ENCODE results near the gene CDKL5. TPM values are rescaled to one million over a fixed set of nuclear protein-coding genes. Genes with fewer than 3 reads are reported as not detected.

CDKL5 gene
- total and polyA plus RNA-seq, 9 donors, result 3.5 to 7.4 (median 4.8) TPM

DNA sequence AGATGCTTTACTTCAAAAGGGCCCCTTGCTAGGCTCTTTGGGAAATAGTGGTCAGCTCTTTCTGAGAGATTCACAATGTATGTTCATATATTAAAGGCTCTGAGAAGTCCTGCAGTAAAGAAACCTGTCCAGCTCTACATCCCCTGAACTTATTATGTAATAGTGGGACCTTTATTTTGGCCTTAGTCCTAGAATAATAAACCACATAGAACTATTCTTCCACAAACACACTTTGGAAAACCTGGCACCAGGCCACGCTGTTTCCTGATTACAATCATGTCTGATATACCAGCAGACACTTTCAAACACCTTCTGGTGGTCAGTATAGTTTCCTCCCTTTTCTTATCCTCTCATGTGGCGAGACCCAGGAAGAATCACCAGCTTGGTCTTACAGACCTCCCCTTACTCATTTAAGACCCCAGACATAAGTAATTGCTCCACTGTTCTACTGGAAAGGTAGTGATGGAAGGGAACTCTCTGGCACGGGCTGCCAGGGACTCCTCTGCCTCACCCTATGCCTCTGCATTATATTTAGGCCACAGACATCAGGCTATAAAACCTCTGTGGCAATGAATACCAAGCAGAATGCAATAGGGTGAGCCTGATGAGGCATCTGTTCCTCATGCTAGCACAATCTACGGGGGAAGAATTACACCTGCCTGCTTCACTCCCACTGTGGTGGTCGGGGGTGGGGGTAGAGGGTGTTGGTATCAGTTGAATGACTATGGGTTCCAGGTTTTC, 276.4 kb downstream of the CDKL5 start:
- Histone ChIP-seq H3K4me3 (ENCODE audit: low read length) (no peak overlapping the region), H3K4me1 (ENCODE audit: control insufficient read depth, insufficient read depth, low read length) (no peaks in the 10 kb centered on the region), H3K27ac (ENCODE audit: low read length) (no peak overlapping the region), H3K36me3 (ENCODE audit: control insufficient read depth, insufficient read depth, low read length) (no peaks in the 10 kb centered on the region), H3K9me3 (replicated peaks; ENCODE audit: control insufficient read depth, low read depth, low read length) (no peaks in the 10 kb centered on the region), H3K27me3 (ENCODE audit: control insufficient read depth, insufficient read depth, low read length) (peaks cover 17% of the 10 kb centered on the region)
- DNase-seq, result no peak
- WGBS (ENCODE audit: insufficient coverage), result 78% methylated on average over 1 of the region's 5 CpGs

DNA sequence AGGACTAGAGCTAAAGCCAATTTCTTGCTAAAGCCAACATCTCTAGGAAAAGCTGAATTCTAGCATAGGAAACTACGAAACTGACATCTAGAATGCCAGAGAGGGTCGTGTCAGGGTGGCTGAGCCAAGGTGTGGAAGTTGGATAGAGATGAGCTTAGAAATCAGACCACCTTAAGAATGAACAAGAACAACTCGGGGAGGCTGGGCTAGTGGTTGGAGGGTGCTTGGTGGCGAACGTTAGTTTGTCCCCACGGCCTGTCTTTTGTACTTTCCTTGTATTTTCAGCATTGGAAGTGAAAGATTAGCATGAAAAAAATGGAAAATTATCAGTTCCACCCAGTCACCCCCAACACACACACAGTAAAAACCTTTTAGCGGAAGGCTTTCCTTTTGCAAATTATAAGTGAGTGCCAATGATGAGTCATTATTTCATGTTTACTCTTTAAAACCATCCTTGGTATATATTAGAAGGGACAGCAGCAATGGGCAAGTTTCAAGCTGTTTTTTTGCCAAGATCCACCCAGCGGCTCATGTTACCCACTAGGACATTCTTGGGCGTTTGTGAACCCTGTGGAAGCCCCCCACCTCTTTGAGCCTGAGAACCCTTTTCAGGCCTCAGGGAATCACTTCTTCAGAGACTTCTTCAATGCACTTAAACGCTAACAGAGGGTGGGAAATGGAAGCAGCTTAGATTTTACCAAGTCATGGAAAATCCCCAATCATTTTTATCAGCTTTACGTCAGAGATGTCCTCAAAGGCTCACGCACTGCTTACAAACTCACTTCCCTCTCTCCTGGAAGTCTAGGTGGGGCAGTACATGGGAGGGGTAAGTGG, 277.2 kb downstream of the CDKL5 start:
- Histone ChIP-seq H3K4me1 (ENCODE audit: control insufficient read depth, insufficient read depth, low read length) (no peaks in the 10 kb centered on the region), H3K27ac (ENCODE audit: low read length) (no peak overlapping the region), H3K4me3 (ENCODE audit: low read length) (no peak overlapping the region), H3K9me3 (replicated peaks; ENCODE audit: control insufficient read depth, low read depth, low read length) (no peaks in the 10 kb centered on the region), H3K36me3 (ENCODE audit: control insufficient read depth, insufficient read depth, low read length) (no peaks in the 10 kb centered on the region), H3K27me3 (ENCODE audit: control insufficient read depth, insufficient read depth, low read length) (peaks cover 15% of the 10 kb centered on the region)
- DNase-seq, result peak; percentile 15
- 33% methylated on average over 1 of the region's 12 CpGs for WGBS (ENCODE audit: insufficient coverage)

Other genes with a start within 250 kb of the CDKL5 start
- gene BEND2, start 204.7 kb upstream of the CDKL5 start, total RNA-seq, result not detected
- gene BEND2, start 204.7 kb upstream of the CDKL5 start, polyA plus RNA-seq (ENCODE audit: insufficient read depth in 1 of 8, insufficient read length in 8 of 8, low replicate concordance in 1 of 8), result under 1 TPM in 6 of 8 donors, not detected in 2; 0.02 to 0.08 (median 0.05) TPM
- gene SCML2, start 70.9 kb upstream of the CDKL5 start, total RNA-seq, result 6.3 TPM
- 1 to 10 TPM; 7.0 to 9.9 (median 7.7) TPM for gene SCML2, start 70.9 kb upstream of the CDKL5 start, polyA plus RNA-seq (ENCODE audit: insufficient read depth in 1 of 8, insufficient read length in 8 of 8, low replicate concordance in 1 of 8)
- not detected for gene RS1, start 246.5 kb downstream of the CDKL5 start, total RNA-seq
- not detected for gene RS1, start 246.5 kb downstream of the CDKL5 start, polyA plus RNA-seq (ENCODE audit: insufficient read depth in 1 of 8, insufficient read length in 8 of 8, low replicate concordance in 1 of 8)

Measured in muscle of leg (tissue), 11 donors.